K562 (cell line): Measurements from ENCODE around the gene MRPL40. TPM values are rescaled to one million over a fixed set of nuclear protein-coding genes. Genes with fewer than 3 reads are reported as not detected.

Source experiments
- CAMTA2 ChIP-seq: fragments of 250-450 bp; sonication (Bioruptor Pico); conservative IDR thresholded peaks from 2 replicates; pipeline ENCODE4 v1.5.1; 2022
- CHCHD3 ChIP-seq: fragments of 250-450 bp; sonication (Bioruptor Pico); IDR thresholded peaks from 2 replicates; pipeline ENCODE4 v2.1.2; 2022; ENCODE audit warnings: mild to moderate bottlenecking
- DMBX1 ChIP-seq: fragments of 250-450 bp; sonication (Bioruptor Pico); IDR thresholded peaks from 2 replicates; pipeline ENCODE4 v1.8.0; 2022; ENCODE audit warnings: inconsistent platforms, mild to moderate bottlenecking, moderate library complexity, borderline replicate concordance
- ETS2 ChIP-seq: IDR thresholded peaks from 2 replicates; pipeline ENCODE4 v1.6.1; 2016; ENCODE audit warnings: borderline replicate concordance, missing genetic modification characterization, mild to moderate bottlenecking, moderate library complexity, missing compliant biosample characterization; ENCODE audit not compliant: poor library complexity, severe bottlenecking
- EWSR1 ChIP-seq: fragments of 450-650 bp; IDR thresholded peaks from 2 replicates; pipeline ENCODE4 v1.6.1; 2018; ENCODE audit warnings: borderline replicate concordance, mild to moderate bottlenecking, low read depth, moderate library complexity; ENCODE audit not compliant: partially characterized antibody
- HMGXB4 ChIP-seq: sonication (generic); formaldehyde crosslinking; IDR thresholded peaks from 2 replicates; pipeline ENCODE4 v1.8.1; 2023; ENCODE audit warnings: mild to moderate bottlenecking, missing genetic modification reagents
- MAX ChIP-seq: sonication (generic); formaldehyde crosslinking; IDR thresholded peaks from 2 replicates; pipeline ENCODE4 v1.9.0; 2022; ENCODE audit warnings: mild to moderate bottlenecking, missing genetic modification reagents
- NR3C1 ChIP-seq: sonication (generic); formaldehyde crosslinking; IDR thresholded peaks from 2 replicates; pipeline ENCODE4 v1.8.1; 2022; ENCODE audit warnings: missing genetic modification reagents
- POLR2G ChIP-seq: fragments of 200-400 bp; formaldehyde crosslinking; IDR thresholded peaks from 2 replicates; pipeline ENCODE4 v1.6.1; 2017; ENCODE audit warnings: low read depth, mild to moderate bottlenecking, antibody characterized with exemption, low read length, moderate library complexity
- SP2 ChIP-seq: IDR thresholded peaks from 2 replicates; pipeline ENCODE4 v1.6.1; 2011; ENCODE audit warnings: mild to moderate bottlenecking, low read depth, low read length, moderate library complexity; ENCODE audit not compliant: poor library complexity, severe bottlenecking; ENCODE audit errors: extremely low read depth
- ZNF436 ChIP-seq: fragments of 250-450, 450-650 bp; sonication (Bioruptor Pico); formaldehyde crosslinking; IDR thresholded peaks from 2 replicates; pipeline ENCODE4 v1.7.0; 2020; ENCODE audit warnings: mild to moderate bottlenecking
- ZNF586 ChIP-seq: fragments of 450-650 bp; formaldehyde crosslinking; conservative IDR thresholded peaks from 2 replicates; pipeline ENCODE4 v1.4.0; 2020; ENCODE audit warnings: mild to moderate bottlenecking, moderate library complexity
- ZNF592 ChIP-seq: fragments of 450-650 bp; IDR thresholded peaks from 2 replicates; pipeline ENCODE4 v1.6.1; 2017; ENCODE audit warnings: antibody characterized with exemption, mild to moderate bottlenecking
- polyA plus RNA-seq, 8 experiments: library from polyadenylated mRNA; depleted of rRNA in 4 of 8; stranded (reverse) in 5 of 8; unstranded in 3 of 8; fragments of >200 nt; fragmentation: Nextera tagmentation in 2 of 8; fragmentation: Illumina TruSeq in 1 of 8; extraction: Ambion mirVana in 2 of 8; extraction: Trizol in 1 of 8; gene quantifications; 2 replicates each; pipeline versions ENCODE4 v1.2.1 to v1.2.3, GENCODE V29; 2011 to 2014; ENCODE audit warnings: inconsistent platforms in 1 of 8, missing spikeins in 1 of 8
- total RNA-seq, 7 experiments: library from RNA; depleted of rRNA in 6 of 7; stranded (reverse); fragments of >200 nt in 6 of 7; fragmentation: Illumina TruSeq in 2 of 7; extraction: Trizol in 2 of 7; gene quantifications; 2 replicates each; pipeline versions ENCODE4 v1.2.1 to v1.2.3, GENCODE V29; 2011 to 2021; ENCODE audit warnings: low replicate concordance in 1 of 7
- TF ChIP-seq, protein P1 (sequence below), 2 experiments: fragments of 150-350 bp in 1 of 2; IDR thresholded peaks; 2 replicates each; pipeline ENCODE4 v1.6.1; 2012 to 2016; ENCODE audit warnings: low read depth in 2 of 2, low read length in 2 of 2, mild to moderate bottlenecking in 1 of 2, moderate library complexity in 1 of 2
- TF ChIP-seq, protein P2 (sequence below): fragments of 450-650 bp; formaldehyde crosslinking; IDR thresholded peaks from 2 replicates; pipeline ENCODE4 v1.4.0; 2020; ENCODE audit warnings: mild to moderate bottlenecking, moderate library complexity

MRPL40 gene
- total and polyA plus RNA-seq, 9 of the 15 experiments (the other 6 are each of a cell fraction or from before 2014, with no cell fraction given) = 132 to 652 (median 208) TPM

GRCh38 chr22:19431649-19432132, 654 bp upstream of the MRPL40 start, which contains the start of gene HIRA (continued):
- TF ChIP-seq ZNF592 (no peak), EWSR1 (no peak), CHCHD3 (CRISPR knock-in tag) (peak; percentile 18; the same call in 1 of the 2 replicates), POLR2G (peak; percentile 70; the same call in 1 of the 2 replicates), NR3C1 (CRISPR knock-in tag) (no peak), DMBX1 (CRISPR knock-in tag) (peak; percentile 90), HMGXB4 (peak; percentile 25; the same call in 1 of the 2 replicates), ZNF436 (CRISPR knock-in tag) (no peak), MAX (CRISPR knock-in tag) (no peak), SP2 (peak; percentile 19), ETS2 (peak; percentile 80), CAMTA2 (CRISPR knock-in tag) (peak; percentile 95), ZNF586 (CRISPR knock-in tag) (0 out of 2 replicates have a peak, but pooled peaks have one; percentile 5)
- TF ChIP-seq, protein P1, sequence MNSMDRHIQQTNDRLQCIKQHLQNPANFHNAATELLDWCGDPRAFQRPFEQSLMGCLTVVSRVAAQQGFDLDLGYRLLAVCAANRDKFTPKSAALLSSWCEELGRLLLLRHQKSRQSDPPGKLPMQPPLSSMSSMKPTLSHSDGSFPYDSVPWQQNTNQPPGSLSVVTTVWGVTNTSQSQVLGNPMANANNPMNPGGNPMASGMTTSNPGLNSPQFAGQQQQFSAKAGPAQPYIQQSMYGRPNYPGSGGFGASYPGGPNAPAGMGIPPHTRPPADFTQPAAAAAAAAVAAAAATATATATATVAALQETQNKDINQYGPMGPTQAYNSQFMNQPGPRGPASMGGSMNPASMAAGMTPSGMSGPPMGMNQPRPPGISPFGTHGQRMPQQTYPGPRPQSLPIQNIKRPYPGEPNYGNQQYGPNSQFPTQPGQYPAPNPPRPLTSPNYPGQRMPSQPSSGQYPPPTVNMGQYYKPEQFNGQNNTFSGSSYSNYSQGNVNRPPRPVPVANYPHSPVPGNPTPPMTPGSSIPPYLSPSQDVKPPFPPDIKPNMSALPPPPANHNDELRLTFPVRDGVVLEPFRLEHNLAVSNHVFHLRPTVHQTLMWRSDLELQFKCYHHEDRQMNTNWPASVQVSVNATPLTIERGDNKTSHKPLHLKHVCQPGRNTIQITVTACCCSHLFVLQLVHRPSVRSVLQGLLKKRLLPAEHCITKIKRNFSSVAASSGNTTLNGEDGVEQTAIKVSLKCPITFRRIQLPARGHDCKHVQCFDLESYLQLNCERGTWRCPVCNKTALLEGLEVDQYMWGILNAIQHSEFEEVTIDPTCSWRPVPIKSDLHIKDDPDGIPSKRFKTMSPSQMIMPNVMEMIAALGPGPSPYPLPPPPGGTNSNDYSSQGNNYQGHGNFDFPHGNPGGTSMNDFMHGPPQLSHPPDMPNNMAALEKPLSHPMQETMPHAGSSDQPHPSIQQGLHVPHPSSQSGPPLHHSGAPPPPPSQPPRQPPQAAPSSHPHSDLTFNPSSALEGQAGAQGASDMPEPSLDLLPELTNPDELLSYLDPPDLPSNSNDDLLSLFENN (IDR thresholded peaks at IDR 0.05; ENCODE audit: low read depth in 2 of 2, low read length in 2 of 2) = peak in 1 of 2 experiments; percentile 79; a peak in 1 of 4 replicates
- TF ChIP-seq, protein P2, sequence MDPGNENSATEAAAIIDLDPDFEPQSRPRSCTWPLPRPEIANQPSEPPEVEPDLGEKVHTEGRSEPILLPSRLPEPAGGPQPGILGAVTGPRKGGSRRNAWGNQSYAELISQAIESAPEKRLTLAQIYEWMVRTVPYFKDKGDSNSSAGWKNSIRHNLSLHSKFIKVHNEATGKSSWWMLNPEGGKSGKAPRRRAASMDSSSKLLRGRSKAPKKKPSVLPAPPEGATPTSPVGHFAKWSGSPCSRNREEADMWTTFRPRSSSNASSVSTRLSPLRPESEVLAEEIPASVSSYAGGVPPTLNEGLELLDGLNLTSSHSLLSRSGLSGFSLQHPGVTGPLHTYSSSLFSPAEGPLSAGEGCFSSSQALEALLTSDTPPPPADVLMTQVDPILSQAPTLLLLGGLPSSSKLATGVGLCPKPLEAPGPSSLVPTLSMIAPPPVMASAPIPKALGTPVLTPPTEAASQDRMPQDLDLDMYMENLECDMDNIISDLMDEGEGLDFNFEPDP (CRISPR knock-in tag) = peak; percentile 84; the same call in 1 of the 2 replicates
